ENCODE results near the gene OVOL1.
"Not testable (repeated sequence)": the region's sequence is repeated elsewhere in the genome, so short reads cannot be mapped to it uniquely, and the experiment has no call there.

OVOL1 gene

DNA sequence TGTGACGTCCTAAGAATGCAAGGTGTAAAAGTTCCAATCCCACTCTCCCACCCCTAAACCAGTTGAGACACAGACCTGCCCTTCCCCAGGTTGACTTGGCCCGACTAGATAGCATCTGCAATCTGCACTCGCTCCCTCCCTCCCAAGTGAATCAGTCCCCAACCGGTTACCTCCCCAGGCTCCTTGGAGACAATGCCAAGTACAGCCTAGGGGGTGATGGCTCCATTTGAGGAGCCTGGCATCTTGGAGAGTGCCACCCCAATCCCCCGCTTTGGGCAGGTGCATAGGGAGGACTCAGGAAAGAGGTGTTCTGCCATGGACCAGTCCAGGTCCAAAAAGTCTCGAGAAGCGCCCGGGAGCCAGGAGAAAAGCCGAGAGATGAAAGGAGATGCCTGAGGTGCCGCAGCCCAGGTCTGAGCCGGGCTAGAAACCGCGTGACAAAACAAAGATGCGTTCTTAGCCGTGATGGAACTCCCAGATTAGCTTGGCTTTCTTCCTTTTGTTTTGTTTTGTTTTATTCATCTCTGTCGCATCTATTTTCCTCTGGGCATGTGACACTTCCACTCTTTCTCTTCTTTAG, 28.2 kb downstream of the OVOL1 start:
- no peak for DNase-seq (ENCODE audit: low read depth in 2 of 2)

DNA sequence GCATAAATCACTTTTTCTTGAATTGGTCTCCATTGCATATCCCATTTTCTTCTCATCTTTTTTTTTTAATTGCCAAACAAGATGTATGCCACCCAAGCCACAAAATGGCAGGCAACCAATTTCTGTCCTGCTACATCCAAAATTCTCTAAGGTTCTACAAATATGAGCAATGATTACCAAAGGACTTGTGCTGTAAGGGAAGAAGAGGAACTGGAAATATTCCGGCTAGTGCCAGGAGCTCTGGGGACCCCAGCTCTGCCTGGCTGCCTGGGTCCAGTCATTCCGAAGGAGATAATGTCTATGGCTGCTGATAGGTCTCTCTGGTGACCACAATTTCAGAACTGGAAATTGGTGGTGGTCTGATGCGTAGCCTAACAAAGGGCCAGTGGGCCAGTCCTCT, 29.8 kb downstream of the OVOL1 start:
- no peak for DNase-seq (ENCODE audit: low read depth in 2 of 2)

DNA sequence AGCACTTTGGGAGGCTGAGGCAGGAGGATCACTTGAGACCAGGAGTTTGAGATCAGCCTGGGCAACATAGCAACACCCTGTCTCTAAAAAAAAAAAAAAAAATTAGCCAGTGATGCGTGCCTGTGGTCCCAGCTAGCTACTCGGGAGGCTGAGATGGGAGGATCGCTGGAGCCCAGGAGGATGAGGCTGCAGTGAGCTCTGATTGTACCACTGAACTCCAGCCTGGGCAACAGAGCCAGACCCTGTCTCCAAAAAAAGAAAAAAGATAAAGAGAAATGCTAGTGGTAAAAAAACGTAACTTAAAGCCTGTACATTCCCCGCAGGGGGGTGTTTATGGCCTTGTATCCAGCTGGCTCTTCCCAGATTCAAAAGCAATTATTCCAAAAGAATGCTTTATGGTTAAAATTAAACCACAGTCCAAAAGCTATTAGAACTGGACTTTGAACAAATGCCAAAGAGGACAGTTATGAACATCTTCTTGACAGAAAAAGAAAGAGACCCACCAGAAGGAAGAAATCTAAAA, 30.5 kb downstream of the OVOL1 start:
- DNase-seq (ENCODE audit: low read depth in 2 of 2) = no peak

- DNase-seq (ENCODE audit: low read depth in 2 of 2) = peak; percentile 82 to 91
These were observed 31.2 kb downstream of the OVOL1 start for GRCh38 chr11:65817835-65818680.

- DNase-seq (ENCODE audit: low read depth in 2 of 2) = no peak
These were observed 34.2 kb downstream of the OVOL1 start for GRCh38 chr11:65821107-65821506.

- no peak for DNase-seq (ENCODE audit: low read depth in 2 of 2)
These were observed 36.1 kb downstream of the OVOL1 start for GRCh38 chr11:65822776-65823528.

GRCh38 chr11:65826984-65827735, 40.3 kb downstream of the OVOL1 start:
- no peak for DNase-seq (ENCODE audit: low read depth in 2 of 2)

DNA sequence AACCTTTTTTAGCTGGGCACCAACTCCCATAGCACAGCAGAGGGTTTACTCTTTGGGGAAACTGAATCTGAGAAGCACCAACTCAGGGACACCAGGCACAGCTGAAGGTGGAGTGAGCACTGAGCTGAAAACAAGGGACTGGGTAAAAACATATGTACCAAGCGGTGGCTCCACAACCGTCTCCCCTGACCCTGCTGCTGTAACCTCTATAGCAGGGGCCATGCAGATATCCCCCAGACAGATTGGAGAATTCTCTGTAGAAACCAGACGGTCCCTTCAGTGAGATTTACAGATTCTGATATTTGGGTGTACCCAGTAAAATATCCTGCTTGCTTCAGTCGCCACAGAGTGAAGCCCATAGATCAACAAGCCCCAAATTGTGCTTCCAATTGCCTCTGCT, 42.6 kb downstream of the OVOL1 start:
- DNase-seq (ENCODE audit: low read depth in 2 of 2) = no peak

GRCh38 chr11:65832231-65832630, 45.4 kb downstream of the OVOL1 start:
- not testable (repeated sequence) for DNase-seq (ENCODE audit: low read depth in 2 of 2)

- DNase-seq (ENCODE audit: low read depth in 2 of 2) = peak; percentile 87 to 92
These were observed 46.6 kb downstream of the OVOL1 start, which contains the start of gene SNX32 for GRCh38 chr11:65833297-65834030. SNX32 (plus strand) TSS chr11:65833963; CDS start chr11:65834066, 103 bp downstream.

- DNase-seq (ENCODE audit: low read depth in 2 of 2) = no peak
These were observed 47.3 kb downstream of the OVOL1 start for GRCh38 chr11:65834202-65834601.

GRCh38 chr11:65842144-65842543, 55.3 kb downstream of the OVOL1 start:
- DNase-seq (ENCODE audit: low read depth in 2 of 2) = no peak

GRCh38 chr11:65843811-65844210, 56.9 kb downstream of the OVOL1 start:
- no peak for DNase-seq (ENCODE audit: low read depth in 2 of 2)

DNA sequence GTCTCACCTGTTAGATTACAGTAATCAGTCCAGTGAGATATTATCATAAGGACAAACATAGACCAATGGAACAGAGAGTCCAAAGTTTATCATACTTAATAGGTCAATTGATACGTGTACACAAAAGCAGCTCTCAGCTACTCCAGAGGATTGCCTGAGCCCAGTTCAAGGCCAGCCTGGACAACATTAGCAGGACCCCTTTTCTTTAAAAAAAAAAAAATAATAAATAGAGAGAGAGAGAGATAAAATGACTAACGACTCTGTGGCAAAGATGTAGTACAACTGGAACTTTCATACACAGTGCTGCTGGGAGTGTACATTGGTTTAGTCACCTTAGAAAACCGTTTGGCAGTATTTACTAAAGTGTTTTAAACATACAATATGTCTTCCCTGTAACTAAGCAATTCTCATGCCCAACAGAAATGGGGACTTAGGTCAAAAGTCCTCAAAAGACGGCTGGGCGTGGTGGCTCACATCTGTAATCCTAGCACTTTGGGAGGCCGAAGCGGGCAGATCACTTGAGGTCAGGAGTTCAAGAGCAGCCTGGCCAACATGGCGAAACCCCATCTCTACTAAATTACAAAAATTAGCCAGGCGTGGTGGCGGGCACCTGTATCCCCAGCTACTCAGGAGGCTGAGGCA, 57.5 kb downstream of the OVOL1 start:
- DNase-seq (ENCODE audit: low read depth in 2 of 2) = no peak

Data from activated CD8-positive, alpha-beta memory T cell treated with anti-CD3 and anti-CD28 coated beads for 4 hours (primary cell).